HepG2 (cell line): ENCODE measurements around the gene FAHD2A. TPM values are rescaled to one million over a fixed set of nuclear protein-coding genes. Genes with fewer than 3 reads are reported as not detected.

Experiments used
- CBFB ChIP-seq: sonication (generic); formaldehyde crosslinking; IDR thresholded peaks from 2 replicates; pipeline ENCODE4 v1.4.0; 2020; ENCODE audit warnings: missing genetic modification reagents
- MAF1 ChIP-seq: sonication (generic); formaldehyde crosslinking; IDR thresholded peaks from 2 replicates; pipeline ENCODE4 v1.5.0; 2020; ENCODE audit warnings: missing genetic modification reagents, borderline replicate concordance
- PAWR ChIP-seq: sonication (generic); formaldehyde crosslinking; IDR thresholded peaks from 2 replicates; pipeline ENCODE4 v1.4.0; 2020; ENCODE audit warnings: missing genetic modification reagents, mild to moderate bottlenecking, borderline replicate concordance
- SP4 ChIP-seq: sonication (generic); formaldehyde crosslinking; IDR thresholded peaks from 2 replicates; pipeline ENCODE4 v1.8.1; 2023; ENCODE audit warnings: mild to moderate bottlenecking, missing genetic modification reagents
- U2AF2 ChIP-seq: fragments of 200-400 bp; formaldehyde crosslinking; IDR thresholded peaks from 2 replicates; pipeline ENCODE4 v1.6.1; 2017; ENCODE audit warnings: low read depth, mild to moderate bottlenecking, low read length
- ZFX ChIP-seq: sonication (generic); formaldehyde crosslinking; IDR thresholded peaks from 2 replicates; pipeline ENCODE4 v1.4.0; 2020; ENCODE audit warnings: mild to moderate bottlenecking, low read depth, missing genetic modification reagents, moderate library complexity
- ZKSCAN8 ChIP-seq: IDR thresholded peaks from 2 replicates; pipeline ENCODE4 v1.6.1; 2016; ENCODE audit warnings: borderline replicate concordance, missing genetic modification reagents, missing compliant biosample characterization
- ZNF10 ChIP-seq: sonication (generic); formaldehyde crosslinking; IDR thresholded peaks from 2 replicates; pipeline ENCODE4 v1.4.0; 2020; ENCODE audit warnings: mild to moderate bottlenecking, low read depth, missing genetic modification reagents, borderline replicate concordance
- ZNF432 ChIP-seq: sonication (generic); formaldehyde crosslinking; IDR thresholded peaks from 2 replicates; pipeline ENCODE4 v1.5.0; 2020; ENCODE audit warnings: missing genetic modification reagents, mild to moderate bottlenecking, borderline replicate concordance
- ZNF572 ChIP-seq: sonication (generic); formaldehyde crosslinking; IDR thresholded peaks from 2 replicates; pipeline ENCODE4 v1.5.1; 2020; ENCODE audit warnings: mild to moderate bottlenecking, missing genetic modification reagents
- ZNF788 ChIP-seq: sonication (generic); formaldehyde crosslinking; IDR thresholded peaks from 2 replicates; pipeline ENCODE4 v1.5.0; 2020; ENCODE audit warnings: mild to moderate bottlenecking, missing genetic modification reagents, borderline replicate concordance
- polyA plus RNA-seq, 8 experiments: library from polyadenylated mRNA; depleted of rRNA in 3 of 8; stranded (reverse) in 7 of 8; unstranded in 1 of 8; fragments of >200 nt; fragmentation: Illumina TruSeq in 4 of 8; extraction: Trizol in 4 of 8; gene quantifications; 2 replicates each; pipeline versions ENCODE4 v1.2.1 to v1.2.3, GENCODE V29; 2011 to 2016; ENCODE audit warnings: low read depth in 4 of 8, missing spikeins in 1 of 8, mixed read lengths in 1 of 8; ENCODE audit not compliant: insufficient read depth in 1 of 8
- total RNA-seq, 5 experiments: library from RNA; depleted of rRNA; stranded (reverse); fragments of >200 nt; fragmentation: Illumina TruSeq; extraction: Trizol; gene quantifications; 2 replicates each; pipeline ENCODE4 v1.2.3, GENCODE V29; 2016; ENCODE audit warnings: low read depth in 1 of 5
- TF ChIP-seq, protein P1 (sequence below): sonication (generic); formaldehyde crosslinking; IDR thresholded peaks from 2 replicates; pipeline ENCODE4 v1.4.0; 2020; ENCODE audit warnings: missing genetic modification reagents
- TF ChIP-seq, protein P2 (sequence below): sonication (generic); formaldehyde crosslinking; IDR thresholded peaks from 2 replicates; pipeline ENCODE4 v1.8.0; 2022; ENCODE audit warnings: missing genetic modification reagents, mild to moderate bottlenecking, moderate library complexity, borderline replicate concordance
- TF ChIP-seq, protein P3 (sequence below): sonication (generic); IDR thresholded peaks from 2 replicates; pipeline ENCODE4 v1.6.1; 2016; ENCODE audit warnings: low read depth, borderline replicate concordance
- TF ChIP-seq, protein P4 (sequence below): sonication (generic); formaldehyde crosslinking; IDR thresholded peaks from 2 replicates; pipeline ENCODE4 v1.4.0; 2020; ENCODE audit warnings: missing genetic modification reagents

FAHD2A gene
- total and polyA plus RNA-seq, 2 of the 13 experiments (the other 11 are each of a cell fraction or from before 2014, with no cell fraction given) = 34.0 to 44.2 TPM

DNA sequence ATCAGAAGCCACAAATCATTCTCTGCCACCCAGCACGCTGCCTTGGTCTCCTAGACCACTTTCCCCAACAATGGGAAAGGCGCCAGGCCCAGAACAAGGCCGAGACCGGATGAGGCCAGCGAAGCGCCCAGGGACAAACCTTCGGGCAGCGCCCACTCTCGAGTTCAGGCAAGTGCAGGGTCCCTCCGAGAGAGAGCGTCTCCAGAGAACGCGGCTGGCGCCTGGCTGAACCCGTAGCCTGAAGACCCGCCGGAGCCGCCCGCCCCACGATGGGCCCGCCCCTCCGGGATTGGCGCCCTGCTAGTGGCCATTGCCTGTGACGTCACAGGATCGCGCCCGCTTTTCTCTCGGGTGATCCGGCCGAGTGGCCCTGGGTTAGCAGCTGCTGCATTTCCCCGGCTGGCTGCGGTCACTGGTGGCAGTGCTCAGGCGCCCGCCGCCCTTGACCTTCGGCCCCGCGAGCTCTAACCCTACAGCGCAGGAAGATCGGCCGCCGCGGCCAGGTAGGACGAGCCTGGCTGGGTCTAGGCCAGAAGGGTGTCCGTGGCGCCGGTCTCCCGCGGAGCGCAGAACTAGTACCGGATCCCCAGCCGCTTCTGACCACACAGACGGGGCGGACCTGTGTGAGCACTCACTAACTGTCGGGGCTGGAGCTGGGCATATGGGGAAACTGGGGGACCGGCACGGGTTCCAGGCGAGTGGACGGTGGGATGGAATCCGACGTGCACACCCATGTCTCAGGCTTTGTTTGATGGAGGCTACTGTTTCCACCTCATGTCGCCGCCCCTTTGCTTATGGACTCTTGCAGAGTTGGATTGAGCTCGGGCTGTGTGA is at the start of gene FAHD2A (continued):
- TF ChIP-seq, protein P1, sequence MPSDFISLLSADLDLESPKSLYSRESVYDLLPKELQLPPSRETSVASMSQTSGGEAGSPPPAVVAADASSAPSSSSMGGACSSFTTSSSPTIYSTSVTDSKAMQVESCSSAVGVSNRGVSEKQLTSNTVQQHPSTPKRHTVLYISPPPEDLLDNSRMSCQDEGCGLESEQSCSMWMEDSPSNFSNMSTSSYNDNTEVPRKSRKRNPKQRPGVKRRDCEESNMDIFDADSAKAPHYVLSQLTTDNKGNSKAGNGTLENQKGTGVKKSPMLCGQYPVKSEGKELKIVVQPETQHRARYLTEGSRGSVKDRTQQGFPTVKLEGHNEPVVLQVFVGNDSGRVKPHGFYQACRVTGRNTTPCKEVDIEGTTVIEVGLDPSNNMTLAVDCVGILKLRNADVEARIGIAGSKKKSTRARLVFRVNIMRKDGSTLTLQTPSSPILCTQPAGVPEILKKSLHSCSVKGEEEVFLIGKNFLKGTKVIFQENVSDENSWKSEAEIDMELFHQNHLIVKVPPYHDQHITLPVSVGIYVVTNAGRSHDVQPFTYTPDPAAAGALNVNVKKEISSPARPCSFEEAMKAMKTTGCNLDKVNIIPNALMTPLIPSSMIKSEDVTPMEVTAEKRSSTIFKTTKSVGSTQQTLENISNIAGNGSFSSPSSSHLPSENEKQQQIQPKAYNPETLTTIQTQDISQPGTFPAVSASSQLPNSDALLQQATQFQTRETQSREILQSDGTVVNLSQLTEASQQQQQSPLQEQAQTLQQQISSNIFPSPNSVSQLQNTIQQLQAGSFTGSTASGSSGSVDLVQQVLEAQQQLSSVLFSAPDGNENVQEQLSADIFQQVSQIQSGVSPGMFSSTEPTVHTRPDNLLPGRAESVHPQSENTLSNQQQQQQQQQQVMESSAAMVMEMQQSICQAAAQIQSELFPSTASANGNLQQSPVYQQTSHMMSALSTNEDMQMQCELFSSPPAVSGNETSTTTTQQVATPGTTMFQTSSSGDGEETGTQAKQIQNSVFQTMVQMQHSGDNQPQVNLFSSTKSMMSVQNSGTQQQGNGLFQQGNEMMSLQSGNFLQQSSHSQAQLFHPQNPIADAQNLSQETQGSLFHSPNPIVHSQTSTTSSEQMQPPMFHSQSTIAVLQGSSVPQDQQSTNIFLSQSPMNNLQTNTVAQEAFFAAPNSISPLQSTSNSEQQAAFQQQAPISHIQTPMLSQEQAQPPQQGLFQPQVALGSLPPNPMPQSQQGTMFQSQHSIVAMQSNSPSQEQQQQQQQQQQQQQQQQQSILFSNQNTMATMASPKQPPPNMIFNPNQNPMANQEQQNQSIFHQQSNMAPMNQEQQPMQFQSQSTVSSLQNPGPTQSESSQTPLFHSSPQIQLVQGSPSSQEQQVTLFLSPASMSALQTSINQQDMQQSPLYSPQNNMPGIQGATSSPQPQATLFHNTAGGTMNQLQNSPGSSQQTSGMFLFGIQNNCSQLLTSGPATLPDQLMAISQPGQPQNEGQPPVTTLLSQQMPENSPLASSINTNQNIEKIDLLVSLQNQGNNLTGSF (CRISPR knock-in tag) = no peak; the same call in 1 of the 2 replicates
- TF ChIP-seq ZFX (CRISPR knock-in tag) (peak; percentile 93), PAWR (no peak), U2AF2 (no peak), ZNF572 (CRISPR knock-in tag) (peak; percentile 93), ZNF432 (CRISPR knock-in tag) (no peak), ZNF788 (CRISPR knock-in tag) (peak; percentile 90), MAF1 (peak; percentile 72; the same call in 1 of the 2 replicates), ZNF10 (CRISPR knock-in tag) (0 out of 2 replicates have a peak, but pooled peaks have one; percentile 60), CBFB (CRISPR knock-in tag) (peak; percentile 88; the same call in 1 of the 2 replicates), SP4 (CRISPR knock-in tag) (peak; percentile 77), ZKSCAN8 (peak; percentile 42; the same call in 1 of the 2 replicates)
- TF ChIP-seq, protein P2, sequence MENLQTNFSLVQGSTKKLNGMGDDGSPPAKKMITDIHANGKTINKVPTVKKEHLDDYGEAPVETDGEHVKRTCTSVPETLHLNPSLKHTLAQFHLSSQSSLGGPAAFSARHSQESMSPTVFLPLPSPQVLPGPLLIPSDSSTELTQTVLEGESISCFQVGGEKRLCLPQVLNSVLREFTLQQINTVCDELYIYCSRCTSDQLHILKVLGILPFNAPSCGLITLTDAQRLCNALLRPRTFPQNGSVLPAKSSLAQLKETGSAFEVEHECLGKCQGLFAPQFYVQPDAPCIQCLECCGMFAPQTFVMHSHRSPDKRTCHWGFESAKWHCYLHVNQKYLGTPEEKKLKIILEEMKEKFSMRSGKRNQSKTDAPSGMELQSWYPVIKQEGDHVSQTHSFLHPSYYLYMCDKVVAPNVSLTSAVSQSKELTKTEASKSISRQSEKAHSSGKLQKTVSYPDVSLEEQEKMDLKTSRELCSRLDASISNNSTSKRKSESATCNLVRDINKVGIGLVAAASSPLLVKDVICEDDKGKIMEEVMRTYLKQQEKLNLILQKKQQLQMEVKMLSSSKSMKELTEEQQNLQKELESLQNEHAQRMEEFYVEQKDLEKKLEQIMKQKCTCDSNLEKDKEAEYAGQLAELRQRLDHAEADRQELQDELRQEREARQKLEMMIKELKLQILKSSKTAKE = no peak; the same call in 1 of the 2 replicates
- TF ChIP-seq, protein P3, sequence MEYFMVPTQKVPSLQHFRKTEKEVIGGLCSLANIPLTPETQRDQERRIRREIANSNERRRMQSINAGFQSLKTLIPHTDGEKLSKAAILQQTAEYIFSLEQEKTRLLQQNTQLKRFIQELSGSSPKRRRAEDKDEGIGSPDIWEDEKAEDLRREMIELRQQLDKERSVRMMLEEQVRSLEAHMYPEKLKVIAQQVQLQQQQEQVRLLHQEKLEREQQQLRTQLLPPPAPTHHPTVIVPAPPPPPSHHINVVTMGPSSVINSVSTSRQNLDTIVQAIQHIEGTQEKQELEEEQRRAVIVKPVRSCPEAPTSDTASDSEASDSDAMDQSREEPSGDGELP = peak; percentile 82; the same call in 1 of the 2 replicates
- TF ChIP-seq, protein P4, sequence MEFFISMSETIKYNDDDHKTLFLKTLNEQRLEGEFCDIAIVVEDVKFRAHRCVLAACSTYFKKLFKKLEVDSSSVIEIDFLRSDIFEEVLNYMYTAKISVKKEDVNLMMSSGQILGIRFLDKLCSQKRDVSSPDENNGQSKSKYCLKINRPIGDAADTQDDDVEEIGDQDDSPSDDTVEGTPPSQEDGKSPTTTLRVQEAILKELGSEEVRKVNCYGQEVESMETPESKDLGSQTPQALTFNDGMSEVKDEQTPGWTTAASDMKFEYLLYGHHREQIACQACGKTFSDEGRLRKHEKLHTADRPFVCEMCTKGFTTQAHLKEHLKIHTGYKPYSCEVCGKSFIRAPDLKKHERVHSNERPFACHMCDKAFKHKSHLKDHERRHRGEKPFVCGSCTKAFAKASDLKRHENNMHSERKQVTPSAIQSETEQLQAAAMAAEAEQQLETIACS (CRISPR knock-in tag) = no peak
